ENCODE results near the gene GID8. TPM values are rescaled to one million over a fixed set of nuclear protein-coding genes. Genes with fewer than 3 reads are reported as not detected.
A peak's percentile ranks its signal among the peaks of the same experiment; 100 is the strongest.

GID8 gene
- total RNA-seq (2012; rRNA removed) = 33.9 and 36.4 TPM in 2 replicates
- polyA plus RNA-seq (2012; rRNA removed) = 18.8 and 21.5 TPM in 2 replicates
- 13.8 and 15.1 TPM in 2 replicates for polyA plus RNA-seq (2012; cell fraction: cytosol; rRNA removed)
- 13.2 and 19.6 TPM in 2 replicates for polyA plus RNA-seq (2012; cell fraction: nucleus; rRNA removed; ENCODE audit: low replicate concordance)
- percentile 82 among the genes with signal in this experiment for Bru-seq, nascent RNA
- BruChase-seq, experiment 1, labeled RNA remaining after a 6-hour chase = percentile 89 among the genes with signal in this experiment
- percentile 94 among the genes with signal in this experiment for BruChase-seq, experiment 2, labeled RNA remaining after a 2-hour chase
- long read RNA-seq, full-length matches to known transcripts = 46 of 73 reads
- long read RNA-seq, partial matches to known transcripts = 9 of 73 reads
- long read RNA-seq, other reads (novel, unspliced or antisense) = 18 of 73 reads

GRCh38 chr20:62938105-62938888 is at the start of gene GID8:
Gene GID8, plus strand, starts transcription at chr20:62938147. Its CDS starts 3,356 bp downstream, at chr20:62941503.
- Histone ChIP-seq H3K9me3 (ENCODE audit: control insufficient read depth, insufficient read depth, low read length) (no peaks in the 10 kb centered on the region), H2BK5ac (ENCODE audit: low read depth, low read length, poor library complexity, severe bottlenecking) (peak within 1 kb of the TSS; percentile 72), H3K79me1 (ENCODE audit: low read depth in 1 of 2, low read length in 2 of 2) (peaks cover 8 to 76% of the 10 kb centered on the region in 2 experiments; a peak in 3 of 4 replicates), H3K4ac (ENCODE audit: low read depth, low read length) (peak within 1 kb of the TSS; percentile 96), H4K20me1 (ENCODE audit: insufficient read depth, low read length) (peaks cover 71% of the 10 kb centered on the region), H3K4me3 (ENCODE audit: insufficient read depth, low read depth, low read length) (peak within 1 kb of the TSS; percentile 96), H3K9ac (ENCODE audit: low read depth, low read length) (peak within 1 kb of the TSS; percentile 87), H3K27me3 (ENCODE audit: control insufficient read depth, insufficient read depth, low read length) (no peaks in the 10 kb centered on the region), H2BK120ac (ENCODE audit: low read depth, low read length) (peak within 1 kb of the TSS; percentile 53; the same call in 1 of the 2 replicates), H4K8ac (ENCODE audit: low read depth in 2 of 2, low read length in 2 of 2) (peak within 1 kb of the TSS; percentile 90 to 94), H2AFZ (replicated peaks; ENCODE audit: low read length, poor library complexity) (peak within 1 kb of the TSS; percentile 89), H2AK5ac (ENCODE audit: low read depth, low read length) (peak within 1 kb of the TSS; percentile 99), H3K18ac (ENCODE audit: low read depth, low read length) (peak within 1 kb of the TSS; percentile 44; the same call in 1 of the 2 replicates), H3K4me1 (ENCODE audit: control insufficient read depth, insufficient read depth, low read length) (peaks cover 13% of the 10 kb centered on the region), H3K36me3 (ENCODE audit: control insufficient read depth, insufficient read depth, low read length) (peaks cover 27% of the 10 kb centered on the region), H3K27ac (ENCODE audit: insufficient read depth, low read length) (peak within 1 kb of the TSS; percentile 84), H3K9me1 (ENCODE audit: insufficient read depth, low read length) (peaks cover 30% of the 10 kb centered on the region), H3K4me2 (ENCODE audit: low read depth, low read length) (peak within 1 kb of the TSS; percentile 88), H2BK20ac (ENCODE audit: low read depth, low read length) (no peak within 1 kb of the TSS), H2BK15ac (ENCODE audit: low read depth, low read length) (no peak within 1 kb of the TSS), H4K5ac (ENCODE audit: low read depth, low read length) (peak within 1 kb of the TSS; percentile 87), H3K23ac (ENCODE audit: low read depth, low read length) (peak within 1 kb of the TSS; percentile 90), H4K91ac (ENCODE audit: insufficient read depth, low read depth, low read length) (peak within 1 kb of the TSS; percentile 94), H2AK9ac (replicated peaks; ENCODE audit: low read depth, low read length, poor library complexity) (peak within 1 kb of the TSS; percentile 99), H3K14ac (replicated peaks; ENCODE audit: low read depth, low read length) (peak within 1 kb of the TSS; percentile 92), H3K56ac (ENCODE audit: extremely low read depth, insufficient read depth, low read length) (peak within 1 kb of the TSS; percentile 75)
- no TSS peak for BruUV-seq (replicated peaks)
- ATAC-seq (ENCODE audit: low read depth) (peak; percentile 68), DNase-seq (peak; percentile 33)
- dilution Hi-C loops (cut with HindIII; ENCODE audit: low sequenced_read_pairs, unreplicated experiment) = no loop called here
- ChIA-PET POLR2A (ENCODE audit: unreplicated experiment) (interaction anchor here (0.6 to 1.9 kb wide), 2 partner anchors 15 to 300 kb away, joined by 3 to 13 read pairs; no protein-coding TSS in a partner anchor), CTCF (interaction anchor here (1.3 kb wide), 1 partner anchor 37 kb away, joined by 3 read pairs; no protein-coding TSS in a partner anchor)
- in situ Hi-C loops (cut with MboI; ENCODE audit: low sequenced_read_pairs) = no loop called here
- intact Hi-C loops (cut with micrococcal nuclease) = no loop called here
- TF ChIP-seq MAFK (IDR thresholded peaks at IDR 0.05; ENCODE audit: low read depth, low read length) (no peak), FOS (IDR thresholded peaks at IDR 0.05; ENCODE audit: low read depth, low read length) (no peak), SMC3 (IDR thresholded peaks at IDR 0.05; ENCODE audit: low read depth, low read length) (no peak), RAD21 (IDR thresholded peaks at IDR 0.05; ENCODE audit: low read length) (no peak), CEBPB (IDR thresholded peaks at IDR 0.05; ENCODE audit: low read depth, low read length) (no peak)
- TF ChIP-seq, protein P1, sequence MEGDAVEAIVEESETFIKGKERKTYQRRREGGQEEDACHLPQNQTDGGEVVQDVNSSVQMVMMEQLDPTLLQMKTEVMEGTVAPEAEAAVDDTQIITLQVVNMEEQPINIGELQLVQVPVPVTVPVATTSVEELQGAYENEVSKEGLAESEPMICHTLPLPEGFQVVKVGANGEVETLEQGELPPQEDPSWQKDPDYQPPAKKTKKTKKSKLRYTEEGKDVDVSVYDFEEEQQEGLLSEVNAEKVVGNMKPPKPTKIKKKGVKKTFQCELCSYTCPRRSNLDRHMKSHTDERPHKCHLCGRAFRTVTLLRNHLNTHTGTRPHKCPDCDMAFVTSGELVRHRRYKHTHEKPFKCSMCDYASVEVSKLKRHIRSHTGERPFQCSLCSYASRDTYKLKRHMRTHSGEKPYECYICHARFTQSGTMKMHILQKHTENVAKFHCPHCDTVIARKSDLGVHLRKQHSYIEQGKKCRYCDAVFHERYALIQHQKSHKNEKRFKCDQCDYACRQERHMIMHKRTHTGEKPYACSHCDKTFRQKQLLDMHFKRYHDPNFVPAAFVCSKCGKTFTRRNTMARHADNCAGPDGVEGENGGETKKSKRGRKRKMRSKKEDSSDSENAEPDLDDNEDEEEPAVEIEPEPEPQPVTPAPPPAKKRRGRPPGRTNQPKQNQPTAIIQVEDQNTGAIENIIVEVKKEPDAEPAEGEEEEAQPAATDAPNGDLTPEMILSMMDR (conservative IDR thresholded peaks at IDR 0.05; ENCODE audit: low read depth, low read length) = no peak
- WGBS, 2 experiments (ENCODE audit: extremely low coverage in 2 of 2, insufficient read length in 1 of 2) = 0% methylated on average over 52 of the region's 79 CpGs; no CpG with 5 or more reads in 1 of the 2 experiments

All from IMR-90 (cell line).